Activated gamma-delta T cell treated with anti-CD3 and anti-CD28 coated beads, Interleukin-2, amount 50 U/mL, for 16 hours (primary cell): ENCODE results near the gene CCDC47.

Experiments used
- DNase-seq: peaks from one replicate; pipeline ENCODE4 v3.0.0-alpha.2; 2020; ENCODE audit warnings: low read depth

The CCDC47 gene

DNA sequence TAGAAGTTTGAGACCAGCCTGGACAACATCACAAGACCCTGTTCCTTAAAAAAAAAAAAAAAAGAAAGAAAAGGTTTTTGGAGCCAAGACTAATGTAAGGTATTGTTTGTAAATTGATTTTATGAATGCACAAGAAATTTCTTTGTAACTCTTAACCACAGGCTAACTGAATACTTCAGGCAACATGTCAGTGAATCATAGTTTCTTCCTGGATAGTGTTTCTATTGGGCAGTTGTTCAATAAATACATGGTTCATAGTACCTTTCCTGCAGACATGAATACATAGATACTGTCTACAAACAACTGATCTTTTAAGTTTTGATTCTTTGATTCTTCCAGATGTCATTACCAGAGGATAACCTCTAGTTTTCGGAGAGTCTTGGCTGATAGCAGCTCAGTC lies 12.2 kb upstream of the CCDC47 start:
- no peak for DNase-seq

GRCh38 chr17:63783522-63783921 lies 10.1 kb upstream of the CCDC47 start:
- no peak for DNase-seq

DNA sequence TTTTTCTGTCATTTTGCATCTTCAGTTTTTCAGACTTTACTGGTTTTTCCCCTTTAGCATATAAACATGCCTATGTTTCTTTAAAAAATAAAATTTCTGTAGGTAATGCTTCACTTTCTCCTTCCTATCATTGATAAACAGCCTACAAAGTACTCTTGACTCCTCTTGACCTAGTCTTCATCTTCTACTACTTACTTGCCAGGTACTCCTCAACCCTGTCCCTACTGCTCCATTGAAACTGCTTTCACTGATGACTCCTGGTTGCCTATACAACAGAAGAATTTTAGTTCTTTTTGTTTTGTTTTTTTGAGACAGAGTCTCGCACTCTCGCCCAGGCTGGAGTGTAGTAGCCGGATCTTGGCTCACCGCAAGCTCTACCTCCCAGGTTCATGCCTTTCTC lies 7.5 kb upstream of the CCDC47 start:
- DNase-seq, result no peak

- no peak for DNase-seq
Measured at GRCh38 chr17:63780507-63780906, 7.1 kb upstream of the CCDC47 start.

- DNase-seq, result no peak
Measured at GRCh38 chr17:63775420-63775819, 2.0 kb upstream of the CCDC47 start.

GRCh38 chr17:63774969-63775265 lies 1.5 kb upstream of the CCDC47 start:
- DNase-seq, result no peak

- DNase-seq, result peak; percentile 84
Measured at GRCh38 chr17:63774141-63774968, 958 bp upstream of the CCDC47 start, which contains the start of gene DDX42. DDX42 (plus strand) TSS chr17:63774170; CDS start chr17:63787050, 12,880 bp downstream.

GRCh38 chr17:63772801-63773271 lies 561 bp downstream of the CCDC47 start:
- DNase-seq, result no peak

DNA sequence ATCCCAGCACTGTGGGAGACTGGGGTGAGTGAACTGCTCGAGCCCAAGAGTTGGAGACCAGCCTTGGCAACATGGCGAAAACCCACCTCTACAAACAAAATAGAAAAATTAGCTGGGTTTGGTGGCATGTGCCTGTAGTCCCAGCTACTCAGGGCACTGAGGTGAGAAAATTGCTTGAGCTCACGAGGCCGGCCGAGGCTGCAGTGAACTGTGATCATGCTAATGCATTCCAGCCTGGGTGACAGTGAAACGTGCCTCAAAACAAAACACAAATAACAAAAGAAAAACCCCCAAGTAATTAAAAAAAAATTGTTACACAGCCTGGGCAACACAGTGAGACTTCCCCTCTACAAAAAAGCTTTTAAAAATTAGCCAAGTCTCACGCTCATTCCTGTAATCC lies 5.0 kb downstream of the CCDC47 start:
- no peak for DNase-seq

- no peak for DNase-seq
Measured at GRCh38 chr17:63766754-63767153, 6.6 kb downstream of the CCDC47 start.

GRCh38 chr17:63764716-63765115 lies 8.7 kb downstream of the CCDC47 start:
- DNase-seq, result no peak

- no peak for DNase-seq
Measured at GRCh38 chr17:63762161-63763078, 11.0 kb downstream of the CCDC47 start.

DNA sequence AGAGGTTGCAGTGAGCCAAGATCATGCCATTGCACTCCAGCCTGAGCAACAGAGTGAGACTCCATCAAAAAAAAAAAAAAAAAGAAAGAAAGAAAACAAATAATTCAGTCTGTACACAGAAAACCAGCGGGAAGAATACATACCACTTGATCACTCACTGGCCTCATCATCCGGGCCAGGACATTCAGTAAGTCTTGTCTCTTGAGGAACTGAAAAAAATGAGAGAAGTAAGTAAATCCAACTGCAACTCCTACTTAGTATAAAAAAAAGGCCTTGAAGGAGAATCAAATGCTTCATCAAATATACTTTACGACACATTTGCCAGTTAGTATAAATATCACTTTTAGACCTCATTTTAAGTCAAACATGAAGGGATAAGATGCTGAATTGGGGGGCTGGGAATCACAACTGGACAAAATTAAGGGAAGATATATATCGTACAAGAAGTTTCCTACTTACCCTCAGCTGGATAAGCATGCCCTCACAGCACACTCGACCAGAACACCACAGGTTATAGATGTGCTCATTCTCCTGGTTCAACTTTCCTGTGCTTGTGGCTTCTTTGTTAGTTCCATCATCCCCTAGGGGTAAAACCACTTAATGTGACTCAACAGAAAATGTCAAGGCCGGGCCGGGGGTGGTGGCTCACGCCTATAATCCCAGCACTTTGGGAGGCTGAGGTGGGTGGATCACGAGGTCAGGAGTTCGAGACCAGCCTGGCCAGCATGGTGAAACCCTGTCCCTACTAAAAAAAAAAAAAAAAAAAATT lies 12.4 kb downstream of the CCDC47 start:
- no peak for DNase-seq

GRCh38 chr17:63758428-63758827 lies 15.0 kb downstream of the CCDC47 start:
- no peak for DNase-seq

DNA sequence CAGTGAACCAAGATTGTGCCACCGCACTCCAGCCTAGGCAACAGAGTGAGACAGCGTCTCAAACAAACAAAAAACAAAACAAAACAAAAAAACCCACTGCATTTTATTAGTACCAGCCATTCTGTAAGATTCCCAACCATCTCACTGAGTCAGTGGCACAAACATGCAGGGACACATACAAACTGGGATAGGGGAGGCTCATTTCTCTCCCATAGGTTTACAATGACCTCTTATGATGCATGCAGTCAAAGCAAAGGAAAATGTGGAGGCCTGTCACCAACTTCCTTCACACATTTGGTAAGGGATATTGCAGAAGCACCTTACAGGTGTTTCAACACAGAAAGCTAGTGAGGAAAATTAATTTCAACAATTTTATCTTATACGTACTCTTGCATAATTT lies 19.4 kb downstream of the CCDC47 start:
- no peak for DNase-seq

DNA sequence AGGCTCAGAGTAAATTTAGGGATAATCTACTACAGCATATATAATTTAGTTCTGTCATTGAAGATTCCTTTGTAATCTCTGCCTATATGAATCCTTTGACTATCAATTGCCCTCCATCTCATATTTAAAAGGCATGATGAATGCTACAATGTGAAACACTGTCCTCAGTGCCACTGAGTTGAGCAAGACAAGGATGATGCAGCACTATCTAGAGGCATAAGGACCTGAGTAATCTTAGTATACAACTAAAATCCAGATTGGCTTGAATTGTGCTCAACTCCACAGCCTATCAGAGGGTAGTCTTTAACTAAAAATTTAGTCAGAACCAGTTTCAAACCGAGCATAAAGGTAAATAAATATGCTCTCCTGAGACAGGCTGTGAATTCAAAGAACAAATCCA lies 20.2 kb downstream of the CCDC47 start:
- no peak for DNase-seq

DNA sequence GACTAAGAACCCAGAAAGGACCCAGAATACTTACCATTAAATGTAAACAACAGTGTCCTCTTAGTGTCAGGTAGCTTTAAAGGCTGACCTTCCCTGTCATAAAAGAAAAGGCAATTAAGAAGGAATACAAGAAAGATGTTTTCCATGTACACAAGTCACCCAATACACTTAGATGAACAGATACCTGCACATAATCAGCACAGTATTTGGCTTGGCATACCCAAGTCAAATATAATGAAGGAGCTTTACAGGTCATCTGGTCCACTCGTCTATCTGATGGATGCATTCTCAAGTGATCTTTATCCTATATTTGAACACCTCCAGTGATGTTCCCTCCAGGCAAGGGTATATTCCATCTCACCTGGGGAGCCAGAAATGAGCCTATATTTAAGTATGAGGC lies 20.7 kb downstream of the CCDC47 start:
- DNase-seq, result no peak

DNA sequence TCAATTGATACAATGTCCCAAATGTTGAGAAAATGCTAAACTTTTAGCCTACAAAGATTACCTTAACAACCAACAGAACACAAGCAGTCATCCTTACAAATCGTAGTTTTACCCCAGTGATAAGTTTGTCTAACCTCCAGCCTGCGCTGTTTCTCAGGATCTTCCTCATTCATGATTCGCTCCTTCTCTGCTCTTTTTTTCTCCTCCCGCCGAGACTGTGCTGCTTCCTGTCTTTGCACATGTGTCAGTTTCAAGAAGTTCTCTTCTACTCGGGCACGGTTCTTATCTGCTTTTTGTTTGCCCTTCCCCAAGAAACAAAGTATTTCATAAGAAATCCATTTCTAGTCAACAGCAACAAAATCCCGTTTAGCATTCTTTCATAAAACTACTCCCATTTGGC lies 21.6 kb downstream of the CCDC47 start:
- DNase-seq, result no peak

GRCh38 chr17:63741408-63742173 lies 31.8 kb downstream of the CCDC47 start, which contains the start of gene STRADA:
STRADA (minus strand) TSS chr17:63741799; CDS start chr17:63728369, 13,430 bp downstream.
- peak; percentile 98 for DNase-seq

DNA sequence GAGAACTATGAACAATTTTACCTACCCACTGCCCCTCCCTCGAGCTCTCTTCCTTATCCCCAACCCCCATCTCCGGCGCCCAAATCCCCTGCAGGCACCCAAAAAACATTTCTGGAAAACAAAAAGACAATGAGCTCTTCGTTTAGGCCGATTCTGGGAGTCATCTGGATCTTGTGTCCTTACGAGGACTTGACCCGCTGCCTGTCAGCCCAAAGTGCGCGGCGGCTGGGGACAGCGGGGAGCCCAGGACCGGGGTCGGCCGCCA lies 32.3 kb downstream of the CCDC47 start:
- DNase-seq, result no peak

- no peak for DNase-seq
Measured at GRCh38 chr17:63740464-63741142, 32.8 kb downstream of the CCDC47 start.
